ENCODE data around the gene SIL1. TPM values are rescaled to one million over a fixed set of nuclear protein-coding genes. Genes with fewer than 3 reads are reported as not detected.

The SIL1 gene
- total RNA-seq, 1 donor from 2014 or later = 32.3 TPM

GRCh38 chr5:139092741-139093343, 105.3 kb downstream of the SIL1 start:
- no peak for DNase-seq (ENCODE audit: low read depth)
- no peak overlapping the region for H3K4me3 ChIP-seq (ENCODE audit: low read depth, low read length)
- TF ChIP-seq CTCF (conservative IDR thresholded peaks at IDR 0.05; ENCODE audit: low read depth, low read length) = no peak

- peak; percentile 30 for TF ChIP-seq CTCF (conservative IDR thresholded peaks at IDR 0.05; ENCODE audit: low read depth, low read length)
- DNase-seq (ENCODE audit: low read depth) = no peak
- no peak overlapping the region for H3K4me3 ChIP-seq (ENCODE audit: low read depth, low read length)
These were observed 106.6 kb downstream of the SIL1 start for GRCh38 chr5:139091439-139092156.

GRCh38 chr5:139090581-139090980, 107.6 kb downstream of the SIL1 start:
- DNase-seq (ENCODE audit: low read depth) = no peak
- no peak overlapping the region for H3K4me3 ChIP-seq (ENCODE audit: low read depth, low read length)
- no peak for TF ChIP-seq CTCF (conservative IDR thresholded peaks at IDR 0.05; ENCODE audit: low read depth, low read length)

- no peak for TF ChIP-seq CTCF (conservative IDR thresholded peaks at IDR 0.05; ENCODE audit: low read depth, low read length)
- no peak overlapping the region for H3K4me3 ChIP-seq (ENCODE audit: low read depth, low read length)
- DNase-seq (ENCODE audit: low read depth) = no peak
These were observed 110.1 kb downstream of the SIL1 start for GRCh38 chr5:139088024-139088423.

- no peak for DNase-seq (ENCODE audit: low read depth)
- H3K4me3 ChIP-seq (ENCODE audit: low read depth, low read length) = no peak overlapping the region
- no peak for TF ChIP-seq CTCF (conservative IDR thresholded peaks at IDR 0.05; ENCODE audit: low read depth, low read length)
These were observed 115.2 kb downstream of the SIL1 start for GRCh38 chr5:139082813-139083498.

GRCh38 chr5:139079991-139080610, 118.1 kb downstream of the SIL1 start:
- DNase-seq (ENCODE audit: low read depth) = no peak
- TF ChIP-seq CTCF (conservative IDR thresholded peaks at IDR 0.05; ENCODE audit: low read depth, low read length) = no peak
- no peak overlapping the region for H3K4me3 ChIP-seq (ENCODE audit: low read depth, low read length)

Data from epithelial cell of proximal tubule (primary cell).